Mesangial cell (primary cell): ENCODE measurements around the gene EN1. TPM values are rescaled to one million over a fixed set of nuclear protein-coding genes. Genes with fewer than 3 reads are reported as not detected.

Experiments
- total RNA-seq: library from RNA; depleted of rRNA; stranded (reverse); fragments of >200 nt; gene quantifications from 2 replicates; pipeline ENCODE4 v1.2.3, GENCODE V29; 2015

The EN1 gene
- 0.16 TPM in 1 of 2 replicates, not detected in the other for total RNA-seq

DNA sequence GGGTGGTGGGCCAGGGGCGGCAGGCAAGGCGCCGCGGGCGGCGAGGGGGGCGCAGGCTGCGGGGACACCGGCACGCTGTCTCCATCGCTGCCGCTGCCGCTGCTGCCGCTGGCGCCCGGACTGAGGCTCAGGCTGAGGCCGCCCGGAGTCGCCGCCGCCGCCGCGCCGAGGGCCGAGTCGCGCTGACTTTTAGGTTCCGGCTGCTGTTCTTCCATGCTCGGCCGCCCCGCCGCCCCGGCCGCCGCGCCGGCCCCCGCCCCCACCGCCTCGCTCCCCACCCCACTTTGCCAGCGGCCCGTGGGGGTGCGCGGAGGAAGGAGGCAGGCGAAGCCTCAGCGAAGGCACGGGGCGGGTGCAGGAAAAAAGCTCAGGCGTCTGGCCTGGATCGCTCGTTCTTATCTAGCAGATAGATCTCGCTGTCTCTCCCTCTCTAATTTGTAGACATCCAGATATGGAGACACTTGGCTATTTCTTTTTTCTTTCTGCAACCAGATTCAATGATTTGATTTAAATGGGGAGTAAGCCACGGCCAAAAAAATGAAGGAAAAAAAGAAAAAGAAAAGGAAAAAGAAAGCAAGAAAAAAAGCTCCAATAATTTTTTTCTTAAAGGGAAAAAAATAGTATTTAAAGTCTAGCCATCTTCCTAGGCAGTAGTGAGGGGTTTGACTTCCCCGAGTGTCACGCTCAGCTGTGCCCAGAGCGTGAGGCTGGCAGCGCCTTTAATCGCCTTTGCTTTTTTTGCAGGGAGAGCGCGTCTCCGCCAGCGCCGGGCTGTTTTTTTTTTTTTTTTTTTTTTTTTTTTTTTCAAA lies at the start of gene EN1:
TSS of gene EN1 (minus strand) at position 696 of the 809 bp plus-strand sequence. CDS start at position 215, 481 bp downstream.

Other genes with a start within 250 kb of the EN1 start
- gene MARCO, start 94.5 kb upstream of the EN1 start, total RNA-seq = not detected in 2 replicates